H1 (cell line): ENCODE results near the gene FGGY. TPM values are rescaled to one million over a fixed set of nuclear protein-coding genes. Genes with fewer than 3 reads are reported as not detected.
"Not testable (repeated sequence)": the region's sequence is repeated elsewhere in the genome, so short reads cannot be mapped to it uniquely, and the experiment has no call there.

Experiments
- CTCF ChIA-PET: fragments of 300-600 bp; sonication (Branson Sonifier 250); formaldehyde crosslinking; loops from one replicate; lab custom pipeline; 2021; ENCODE audit not compliant: partially characterized antibody; lab: Charles Lee
- POLR2A ChIA-PET: fragments of 300-600 bp; sonication (Branson Sonifier 250); formaldehyde crosslinking; loops from one replicate; lab custom pipeline; 2021; ENCODE audit warnings: inconsistent platforms; ENCODE audit not compliant: partially characterized antibody; lab: Charles Lee
- DNase-seq, 2 experiments: peaks; one replicate each; pipeline versions ENCODE4 v3.0.0 to v3.0.0-alpha.2; 2010 to 2022; ENCODE audit warnings: low spot score in 2 of 2, low read depth in 1 of 2, mixed read lengths in 1 of 2
- FAIRE-seq: peaks from 2 replicates; lab custom pipeline; 2011; peaks lifted over from hg19 to GRCh38; lab: Jason Lieb, UNC
- H2AFZ ChIP-seq: 2 replicates; pipeline ENCODE4 v1.8.1; 2012; ENCODE audit warnings: low read length, inconsistent platforms
- H2AK5ac ChIP-seq: 2 replicates; pipeline ENCODE4 v1.6.1; 2013; ENCODE audit warnings: low read depth, low read length
- H2BK120ac ChIP-seq: replicated peaks from 2 replicates; pipeline ENCODE3; 2013; ENCODE audit warnings: low read depth, low read length, inconsistent platforms
- H2BK12ac ChIP-seq: 2 replicates; pipeline ENCODE4 v1.6.1; 2013; ENCODE audit warnings: low read depth, low read length
- H2BK15ac ChIP-seq: 2 replicates; pipeline ENCODE4 v1.6.1; 2013; ENCODE audit warnings: low read length
- H2BK20ac ChIP-seq: 2 replicates; pipeline ENCODE4 v1.6.1; 2013; ENCODE audit warnings: low read length
- H2BK5ac ChIP-seq: 2 replicates; pipeline ENCODE4 v1.6.1; 2013; ENCODE audit warnings: low read depth, low read length
- H3K14ac ChIP-seq: 2 replicates; pipeline ENCODE4 v1.6.1; 2013; ENCODE audit warnings: inconsistent platforms; ENCODE audit not compliant: insufficient read length
- H3K18ac ChIP-seq: 2 replicates; pipeline ENCODE4 v1.6.1; 2013; ENCODE audit warnings: low read length; ENCODE audit errors: extremely low read depth
- H3K23ac ChIP-seq: 2 replicates; pipeline ENCODE4 v1.6.1; 2013; ENCODE audit warnings: inconsistent platforms; ENCODE audit not compliant: insufficient read length
- H3K23me2 ChIP-seq: 2 replicates; pipeline ENCODE4 v1.6.1; 2013; ENCODE audit warnings: low read depth, low read length
- H3K27ac ChIP-seq: 2 replicates; pipeline ENCODE4 v1.6.1; 2011; ENCODE audit warnings: low read depth, low read length, inconsistent platforms
- H3K27me3 ChIP-seq, 4 experiments: replicated peaks in 1 of 4; 1 replicate in 1 of 4; 2 replicates in 3 of 4; pipeline versions ENCODE4 v1.6.1 to v1.8.1; 2011 to 2013; ENCODE audit warnings: low read length in 3 of 4, mild to moderate bottlenecking in 3 of 4, inconsistent platforms in 2 of 4, mixed read lengths in 2 of 4, moderate library complexity in 1 of 4; ENCODE audit not compliant: control insufficient read depth in 3 of 4, insufficient read depth in 3 of 4; ENCODE audit errors: extremely low read depth in 1 of 4
- H3K36me3 ChIP-seq, 4 experiments: 2 replicates each; pipeline versions ENCODE4 v1.6.1 to v1.8.1; 2011 to 2013; ENCODE audit warnings: mild to moderate bottlenecking in 4 of 4, low read length in 3 of 4, moderate library complexity in 2 of 4, control low read depth in 1 of 4, inconsistent platforms in 1 of 4; ENCODE audit not compliant: insufficient read depth in 4 of 4, control insufficient read depth in 2 of 4
- H3K4ac ChIP-seq: replicated peaks from 2 replicates; pipeline ENCODE3; 2013; ENCODE audit warnings: low read length, low read depth, mixed read lengths, inconsistent platforms; ENCODE audit not compliant: insufficient read length
- H3K4me1 ChIP-seq, 4 experiments: replicated peaks in 1 of 4; 1 replicate in 1 of 4; 2 replicates in 3 of 4; pipeline versions ENCODE4 v1.6.1 to v1.8.1; 2011 to 2013; ENCODE audit warnings: low read length in 3 of 4, inconsistent platforms in 2 of 4, mixed read lengths in 1 of 4; ENCODE audit not compliant: insufficient read depth in 4 of 4, control insufficient read depth in 3 of 4
- H3K4me2 ChIP-seq, 2 experiments: 2 replicates each; pipeline versions ENCODE4 v1.6.1 to v1.8.1; 2011 to 2013; ENCODE audit warnings: low read depth in 2 of 2, low read length in 2 of 2, control low read depth in 1 of 2, inconsistent platforms in 1 of 2, mild to moderate bottlenecking in 1 of 2; ENCODE audit not compliant: insufficient read depth in 1 of 2
- H3K4me3 ChIP-seq, 4 experiments: fragments of 200-600, 300-600 bp in 1 of 4; sonication (generic), shearing (Covaris generic), sonication (Bioruptor Twin) in 1 of 4; 2 replicates each; pipeline versions ENCODE4 v1.5.1 to v1.8.1; 2011 to 2016; ENCODE audit warnings: low read length in 4 of 4, low read depth in 3 of 4, control low read depth in 2 of 4, inconsistent platforms in 2 of 4, mild to moderate bottlenecking in 2 of 4, mixed read lengths in 1 of 4, moderate library complexity in 1 of 4; ENCODE audit not compliant: insufficient read depth in 2 of 4; ENCODE audit errors: extremely low read depth in 1 of 4
- H3K56ac ChIP-seq: replicated peaks from 2 replicates; pipeline ENCODE3; 2013; ENCODE audit warnings: low read depth, mild to moderate bottlenecking, mixed read lengths, low read length, inconsistent platforms; ENCODE audit not compliant: insufficient read length
- H3K79me1 ChIP-seq: 2 replicates; pipeline ENCODE4 v1.6.1; 2013; ENCODE audit warnings: low read depth, low read length, control low read depth
- H3K79me2 ChIP-seq, 2 experiments: 2 replicates each; pipeline versions ENCODE4 v1.6.1 to v1.8.1; 2012 to 2013; ENCODE audit warnings: low read length in 2 of 2, mild to moderate bottlenecking in 2 of 2, inconsistent platforms in 1 of 2; ENCODE audit not compliant: insufficient read depth in 2 of 2, control insufficient read depth in 1 of 2
- H3K9ac ChIP-seq, 4 experiments: replicated peaks in 1 of 4; 1 replicate in 1 of 4; 2 replicates in 3 of 4; pipeline versions ENCODE4 v1.6.1 to v1.8.1; 2011 to 2013; ENCODE audit warnings: low read depth in 3 of 4, low read length in 3 of 4, control low read depth in 2 of 4, mild to moderate bottlenecking in 2 of 4, moderate library complexity in 2 of 4, inconsistent platforms in 1 of 4; ENCODE audit errors: extremely low read depth in 1 of 4
- H3K9me3 ChIP-seq, 2 experiments: 2 replicates each; pipeline versions ENCODE4 v1.6.1 to v1.8.1; 2012 to 2013; ENCODE audit warnings: mild to moderate bottlenecking in 2 of 2, moderate library complexity in 2 of 2, control low read depth in 1 of 2, inconsistent platforms in 1 of 2, low read depth in 1 of 2, low read length in 1 of 2, mixed read lengths in 1 of 2; ENCODE audit not compliant: insufficient read depth in 2 of 2
- H4K20me1 ChIP-seq, 2 experiments: replicated peaks in 1 of 2; 2 replicates each; pipeline versions ENCODE3 to v1.8.1; 2011 to 2013; ENCODE audit warnings: inconsistent platforms in 2 of 2, low read length in 2 of 2, mild to moderate bottlenecking in 1 of 2; ENCODE audit not compliant: insufficient read depth in 2 of 2, control insufficient read depth in 1 of 2
- H4K5ac ChIP-seq: 2 replicates; pipeline ENCODE4 v1.6.1; 2013; ENCODE audit warnings: low read length, low read depth, mixed read lengths, inconsistent platforms; ENCODE audit not compliant: insufficient read length
- H4K8ac ChIP-seq: 2 replicates; pipeline ENCODE4 v1.8.0; 2013; ENCODE audit warnings: mild to moderate bottlenecking, moderate library complexity, low read length, inconsistent platforms; ENCODE audit not compliant: insufficient read depth; ENCODE audit errors: extremely low read depth
- H4K91ac ChIP-seq: replicated peaks from 2 replicates; pipeline ENCODE3; 2013; ENCODE audit warnings: low read length, mixed read lengths, inconsistent platforms; ENCODE audit not compliant: insufficient read length
- WGBS, 2 experiments: shearing (Covaris generic) in 1 of 2; methylation state at CpG; one replicate each; pipeline versions ENCODE4 v1.1.6 to v1.1.7; 2013 to 2015; ENCODE audit warnings: low lambda C conversion rate in 2 of 2, mixed read lengths in 2 of 2, inconsistent platforms in 1 of 2, low coverage in 1 of 2, missing lambda C conversion rate in 1 of 2; ENCODE audit not compliant: insufficient replicate concordance in 2 of 2, insufficient coverage in 1 of 2, insufficient read length in 1 of 2; ENCODE audit errors: extremely low coverage in 1 of 2, missing lambda C conversion rate in 1 of 2; 5-methylcytosine and 5-hydroxymethylcytosine counted together
- polyA plus RNA-seq, 7 experiments: library from polyadenylated mRNA; depleted of rRNA in 3 of 7; stranded (reverse) in 5 of 7; unstranded in 2 of 7; fragments of >200 nt in 5 of 7; fragments of 200-250 nt in 2 of 7; gene quantifications; 1 replicate in 5 of 7; 2 replicates in 1 of 7; 4 replicates in 1 of 7; pipeline versions ENCODE4 v1.2.1 to v1.2.3, GENCODE V29; 2011 to 2013; ENCODE audit warnings: missing spikeins in 2 of 7, mixed read lengths in 2 of 7
- total RNA-seq: library from RNA; stranded (reverse); fragmentation: NEBNext Ultra II Directional; extraction: Animal tissue kit (Norgen Biotek cat#: 25700); gene quantifications from 2 replicates; pipeline ENCODE4 v1.2.1, GENCODE V29; 2021

FGGY gene
- total and polyA plus RNA-seq, 2 of the 8 experiments (the other 6 are each of a cell fraction or from before 2014, with no cell fraction given) = 10.3 to 12.5 TPM

GRCh38 chr1:59299670-59300069 is 2.8 kb downstream of the FGGY start:
- H2AK5ac ChIP-seq, H2BK12ac ChIP-seq, H3K4ac ChIP-seq, H3K14ac ChIP-seq, DNase-seq, H2BK20ac ChIP-seq, H3K4me2 ChIP-seq, H2BK5ac ChIP-seq, H3K27ac ChIP-seq, H3K4me1 ChIP-seq, H3K23me2 ChIP-seq, FAIRE-seq, H3K56ac ChIP-seq, H3K79me2 ChIP-seq, H2AFZ ChIP-seq, H2BK15ac ChIP-seq, POLR2A ChIA-PET, H4K91ac ChIP-seq, H3K36me3 ChIP-seq, H2BK120ac ChIP-seq, H3K23ac ChIP-seq, H4K20me1 ChIP-seq, H4K5ac ChIP-seq, H3K79me1 ChIP-seq, H3K27me3 ChIP-seq, CTCF ChIA-PET, H3K9me3 ChIP-seq, H3K4me3 ChIP-seq, H4K8ac ChIP-seq, H3K18ac ChIP-seq, H3K9ac ChIP-seq: not testable (repeated sequence)
- WGBS, 2 experiments = 93 to 100% methylated on average over 1 to 11 of the region's 11 CpGs
